ENCODE data around the gene AP3B1. TPM values are rescaled to one million over a fixed set of nuclear protein-coding genes. Genes with fewer than 3 reads are reported as not detected.

AP3B1 gene
- polyA plus RNA-seq, 1 donor = 33.6 TPM

GRCh38 chr5:78291687-78292086 lies 2.8 kb downstream of the AP3B1 start:
- DNase-seq (ENCODE audit: low read depth) = no peak

- DNase-seq (ENCODE audit: low read depth) = no peak
Measured at GRCh38 chr5:78289911-78290310, 4.6 kb downstream of the AP3B1 start.

GRCh38 chr5:78288246-78288645 lies 6.3 kb downstream of the AP3B1 start:
- no peak for DNase-seq (ENCODE audit: low read depth)

GRCh38 chr5:78287833-78288232 lies 6.7 kb downstream of the AP3B1 start:
- no peak for DNase-seq (ENCODE audit: low read depth)

- no peak for DNase-seq (ENCODE audit: low read depth)
Measured at GRCh38 chr5:78287169-78287568, 7.3 kb downstream of the AP3B1 start.

- no peak for DNase-seq (ENCODE audit: low read depth)
Measured at GRCh38 chr5:78286290-78286689, 8.2 kb downstream of the AP3B1 start.

- no peak for DNase-seq (ENCODE audit: low read depth)
Measured at GRCh38 chr5:78283802-78284201, 10.7 kb downstream of the AP3B1 start.

- no peak for DNase-seq (ENCODE audit: low read depth)
Measured at GRCh38 chr5:78283105-78283504, 11.4 kb downstream of the AP3B1 start.

- DNase-seq (ENCODE audit: low read depth) = no peak
Measured at GRCh38 chr5:78280261-78280660, 14.2 kb downstream of the AP3B1 start.

- DNase-seq (ENCODE audit: low read depth) = no peak
Measured at GRCh38 chr5:78279194-78279593, 15.3 kb downstream of the AP3B1 start.

- no peak for DNase-seq (ENCODE audit: low read depth)
Measured at GRCh38 chr5:78277715-78278114, 16.8 kb downstream of the AP3B1 start.

GRCh38 chr5:78275998-78276543 lies 18.4 kb downstream of the AP3B1 start:
- DNase-seq (ENCODE audit: low read depth) = no peak

- no peak for DNase-seq (ENCODE audit: low read depth)
Measured at GRCh38 chr5:78274540-78275197, 19.8 kb downstream of the AP3B1 start.

GRCh38 chr5:78273436-78273835 lies 21.1 kb downstream of the AP3B1 start:
- DNase-seq (ENCODE audit: low read depth) = no peak

GRCh38 chr5:78271766-78272165 lies 22.7 kb downstream of the AP3B1 start:
- no peak for DNase-seq (ENCODE audit: low read depth)

- DNase-seq (ENCODE audit: low read depth) = no peak
Measured at GRCh38 chr5:78269088-78269703, 25.3 kb downstream of the AP3B1 start.

GRCh38 chr5:78268356-78268755 lies 26.1 kb downstream of the AP3B1 start:
- DNase-seq (ENCODE audit: low read depth) = no peak

GRCh38 chr5:78265163-78265562 lies 29.3 kb downstream of the AP3B1 start:
- DNase-seq (ENCODE audit: low read depth) = no peak

GRCh38 chr5:78264600-78264999 lies 29.9 kb downstream of the AP3B1 start:
- no peak for DNase-seq (ENCODE audit: low read depth)

GRCh38 chr5:78260771-78261170 lies 33.7 kb downstream of the AP3B1 start:
- no peak for DNase-seq (ENCODE audit: low read depth)

GRCh38 chr5:78253201-78253600 lies 41.3 kb downstream of the AP3B1 start:
- no peak for DNase-seq (ENCODE audit: low read depth)

- no peak for DNase-seq (ENCODE audit: low read depth)
Measured at GRCh38 chr5:78252715-78253114, 41.8 kb downstream of the AP3B1 start.

GRCh38 chr5:78251663-78252284 lies 42.7 kb downstream of the AP3B1 start:
- no peak for DNase-seq (ENCODE audit: low read depth)

Measured in forelimb muscle (tissue), 1 donor.